RKO (cell line): ENCODE data around the gene SMIM41.

Experiments
- DNase-seq: peaks from one replicate; pipeline ENCODE4 v3.0.0-alpha.2; 2016; ENCODE audit warnings: low spot score

SMIM41 gene

DNA sequence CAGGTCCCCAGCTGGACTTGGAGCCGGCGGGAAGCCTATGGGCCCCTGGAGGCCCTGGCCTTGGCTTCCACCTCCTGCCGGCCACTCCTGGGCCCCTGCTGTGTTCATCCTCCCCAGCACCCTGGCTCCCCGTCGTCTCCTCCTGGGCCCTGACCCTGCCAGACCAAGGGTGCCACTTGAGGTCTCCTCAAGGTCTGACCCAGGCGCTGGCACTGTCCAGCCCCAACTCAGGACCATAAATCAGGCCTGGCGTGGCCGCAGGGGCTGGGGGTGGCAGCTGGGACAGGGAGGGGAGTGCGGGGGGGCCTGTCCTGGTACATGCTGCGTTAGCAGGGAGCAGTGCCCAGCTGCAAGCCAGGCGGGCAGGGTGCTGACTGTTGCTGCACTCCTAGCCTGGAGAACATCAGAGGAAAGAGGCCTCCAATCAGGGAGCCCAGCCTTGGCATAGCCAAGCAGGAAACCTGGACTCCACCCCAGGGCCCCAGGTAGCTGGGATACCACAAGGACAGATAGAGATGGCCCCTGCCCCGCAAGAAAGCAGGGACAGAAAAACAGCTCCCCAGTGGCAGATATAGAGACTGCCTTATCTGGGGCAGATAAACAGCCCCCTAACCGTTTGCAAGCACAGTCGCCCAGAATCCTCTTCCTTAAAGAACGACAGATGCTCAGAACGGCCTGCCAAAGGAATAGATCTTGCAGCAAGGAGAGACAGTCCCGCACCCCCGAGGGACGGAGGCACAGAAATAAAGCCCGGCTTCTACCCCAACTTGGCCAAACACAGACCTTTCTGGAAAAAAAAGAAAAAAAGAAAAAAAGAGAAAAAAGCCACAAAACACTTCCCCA is 16.2 kb upstream of the SMIM41 start:
- DNase-seq, result no peak

DNA sequence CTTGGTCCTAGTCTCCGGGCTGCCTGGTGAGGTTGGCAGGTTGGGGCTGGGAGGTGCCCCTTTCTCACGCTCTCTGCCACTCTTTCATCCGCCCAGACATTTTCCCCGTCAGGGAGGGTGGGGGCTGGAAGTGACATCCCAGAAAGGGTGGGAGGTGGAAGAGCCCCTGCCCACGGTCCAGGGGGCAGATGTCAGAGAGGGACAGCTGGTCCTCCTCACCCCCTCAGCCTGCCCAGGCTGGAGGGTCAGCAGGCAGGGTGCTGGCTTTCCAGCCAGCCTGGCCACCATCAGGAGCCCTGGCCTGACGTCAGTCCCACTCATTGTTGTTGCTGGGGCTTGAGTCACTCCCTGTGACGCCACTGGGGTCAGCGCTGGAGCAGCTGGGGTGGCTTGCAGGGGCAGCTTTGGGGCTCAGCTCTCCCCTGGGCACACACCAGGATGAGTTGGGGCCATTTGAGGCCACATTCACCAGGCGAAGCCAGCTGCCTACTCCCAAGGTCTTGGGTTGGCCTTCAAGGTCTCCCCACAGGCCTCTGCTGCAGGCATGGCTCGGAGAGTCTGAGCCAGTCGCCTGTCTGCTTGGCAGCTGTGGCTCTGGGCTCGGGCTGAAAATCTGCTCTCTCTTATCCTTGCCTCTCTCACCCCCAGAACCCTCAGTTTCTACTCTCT is 15.4 kb upstream of the SMIM41 start:
- DNase-seq, result peak; percentile 65

DNA sequence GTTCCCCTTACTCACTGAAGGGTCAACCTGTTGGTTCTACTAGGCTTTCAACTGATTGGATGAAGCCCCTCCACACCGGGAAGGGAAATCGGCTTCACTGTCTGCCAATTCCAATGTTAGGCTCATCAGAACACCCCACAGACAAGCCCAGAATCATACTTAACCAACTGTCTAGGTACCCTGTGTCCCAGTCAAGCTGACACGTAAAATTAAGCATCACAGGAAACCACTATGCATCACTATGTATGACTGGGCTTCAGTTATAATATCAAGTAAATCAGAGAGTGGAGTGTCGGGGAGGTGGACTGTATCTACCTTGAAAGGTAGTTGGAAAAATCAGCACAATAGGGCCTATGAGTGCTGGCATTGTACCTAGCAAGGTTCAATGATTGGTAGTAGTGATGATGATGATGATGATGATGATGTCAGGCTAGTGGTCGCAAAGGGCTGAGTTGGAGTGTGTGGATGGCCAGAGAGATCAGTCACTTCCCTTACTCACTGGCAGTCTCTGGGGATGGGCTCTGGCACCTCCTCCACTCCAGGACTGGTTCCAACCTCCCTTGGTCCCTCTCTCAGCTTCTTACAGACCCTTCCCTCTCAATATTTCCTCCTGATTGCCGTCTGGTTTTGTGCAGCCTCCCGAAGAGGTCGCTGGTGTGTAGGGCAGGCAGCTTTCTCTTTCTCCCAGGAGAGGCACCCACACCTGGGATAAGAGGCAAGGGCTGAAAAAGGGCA is 13.0 kb upstream of the SMIM41 start:
- peak; percentile 19 for DNase-seq

- no peak for DNase-seq
These were observed 12.5 kb upstream of the SMIM41 start for GRCh38 chr12:52067081-52067374.

DNA sequence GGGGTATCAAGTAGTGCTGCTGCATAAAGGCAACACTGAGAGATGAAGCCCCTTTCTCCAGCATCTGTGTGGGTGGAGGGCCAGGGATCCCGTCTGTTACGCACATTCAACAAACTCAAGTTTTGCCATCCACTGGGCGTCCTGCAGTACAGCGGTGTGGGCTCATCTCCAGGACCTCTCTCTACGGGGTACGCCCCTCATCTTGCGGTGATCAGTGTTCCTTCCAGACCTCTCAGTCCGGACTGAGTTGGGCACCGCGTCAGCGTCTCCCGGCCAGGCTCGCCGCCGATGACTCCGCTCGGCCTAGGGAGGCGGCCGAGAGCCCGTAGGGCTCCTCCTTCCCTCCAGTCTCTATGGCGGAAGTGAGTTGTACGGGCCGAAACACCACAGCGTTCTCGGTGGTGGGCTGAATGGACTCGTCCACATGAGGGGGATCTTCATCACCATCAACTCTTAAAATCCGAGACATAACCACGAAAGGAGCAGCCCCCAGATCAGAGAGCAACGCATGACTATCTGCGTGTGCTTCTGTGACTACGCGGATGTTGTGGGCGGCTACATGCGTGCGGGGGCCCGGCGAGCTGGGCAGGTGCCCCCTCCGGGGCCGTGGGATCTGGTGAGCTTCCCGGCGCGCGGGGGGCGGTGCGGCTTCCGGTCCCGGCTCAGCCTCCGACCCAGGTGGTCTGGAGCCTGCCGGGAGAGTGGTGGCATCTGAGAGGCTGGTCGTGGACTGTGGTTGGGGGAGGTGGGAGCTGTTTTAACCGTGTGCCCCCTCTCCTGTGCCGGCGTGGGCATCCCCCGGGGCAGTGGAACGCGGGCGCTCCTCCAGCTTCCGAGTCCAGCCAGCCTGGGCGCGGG is 9.9 kb upstream of the SMIM41 start, which contains the start of gene ATG101:
Gene ATG101, plus strand, starts transcription at position 652 of the 858 bp plus-strand sequence. CDS start 3,673 bp downstream, outside the sequence.
- peak; percentile 96 for DNase-seq

DNA sequence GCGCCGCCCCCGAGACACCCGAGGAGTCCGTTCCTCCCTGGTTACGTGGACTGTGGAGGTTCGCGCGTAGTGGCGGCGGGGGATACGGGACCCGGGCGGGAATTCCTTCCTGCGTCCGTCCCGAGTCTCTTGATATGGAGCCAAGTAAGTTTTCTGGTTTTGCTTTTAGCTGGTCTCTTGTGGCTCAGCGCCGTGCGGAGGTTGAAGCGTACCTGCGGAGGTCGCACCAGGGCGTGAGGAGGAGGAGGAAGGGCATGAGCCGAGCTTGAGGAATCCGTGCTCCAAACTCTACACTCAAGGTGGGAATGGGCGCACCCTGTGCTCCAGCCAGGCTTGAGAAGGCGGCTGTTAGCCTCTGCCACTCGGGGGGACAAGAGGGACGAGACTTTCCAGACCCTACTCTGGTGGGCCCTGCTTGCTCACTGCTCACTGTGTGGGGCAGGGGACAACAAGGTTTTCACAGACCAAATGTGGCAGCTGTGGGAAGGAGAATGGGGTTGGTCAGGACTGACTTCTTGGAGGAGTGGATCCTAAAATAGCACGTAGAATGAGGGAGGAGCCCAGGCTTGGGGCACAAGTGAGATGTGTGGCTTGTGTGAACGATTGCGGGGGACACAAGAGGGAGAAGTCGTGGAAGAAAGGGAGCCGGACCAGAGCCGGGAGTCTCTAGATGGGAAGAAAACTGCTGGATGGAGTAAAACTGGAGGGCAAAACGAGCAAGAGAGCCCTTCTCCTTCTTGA is 9.1 kb upstream of the SMIM41 start:
- DNase-seq, result peak; percentile 45

DNA sequence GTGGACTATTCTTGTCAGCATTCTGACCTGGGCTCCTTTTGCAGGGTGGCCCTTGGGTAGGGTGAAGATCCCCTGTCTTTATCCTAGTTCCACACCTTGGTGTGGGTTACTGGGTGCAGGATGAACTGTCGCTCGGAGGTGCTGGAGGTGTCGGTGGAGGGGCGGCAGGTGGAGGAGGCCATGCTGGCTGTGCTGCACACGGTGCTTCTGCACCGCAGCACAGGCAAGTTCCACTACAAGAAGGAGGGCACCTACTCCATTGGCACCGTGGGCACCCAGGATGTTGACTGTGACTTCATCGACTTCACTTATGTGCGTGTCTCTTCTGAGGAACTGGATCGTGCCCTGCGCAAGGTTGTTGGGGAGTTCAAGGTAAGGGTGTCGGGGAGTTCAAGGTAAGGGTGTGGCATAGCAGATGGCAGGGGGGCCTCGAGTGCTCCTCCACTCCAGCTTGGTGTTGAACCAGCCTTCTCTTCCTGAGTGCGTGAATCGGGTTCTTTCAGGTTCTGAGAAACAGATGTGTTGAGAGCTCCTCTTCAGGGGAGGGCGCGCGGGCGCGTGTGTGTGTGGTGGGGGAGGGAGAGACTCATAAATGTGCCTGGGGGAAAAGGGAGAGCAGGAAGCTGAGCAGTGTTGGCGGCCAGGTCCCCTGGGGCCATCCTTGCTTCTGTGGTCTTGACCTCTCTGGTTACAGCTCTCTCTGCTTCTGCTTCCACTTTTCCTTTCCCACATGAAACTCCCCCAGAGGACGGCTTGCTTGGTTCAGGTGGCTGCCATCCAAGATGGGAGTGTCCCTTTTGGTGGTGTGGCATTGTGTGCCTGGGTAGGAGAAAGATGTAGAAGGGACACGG is 5.7 kb upstream of the SMIM41 start:
- no peak for DNase-seq

DNA sequence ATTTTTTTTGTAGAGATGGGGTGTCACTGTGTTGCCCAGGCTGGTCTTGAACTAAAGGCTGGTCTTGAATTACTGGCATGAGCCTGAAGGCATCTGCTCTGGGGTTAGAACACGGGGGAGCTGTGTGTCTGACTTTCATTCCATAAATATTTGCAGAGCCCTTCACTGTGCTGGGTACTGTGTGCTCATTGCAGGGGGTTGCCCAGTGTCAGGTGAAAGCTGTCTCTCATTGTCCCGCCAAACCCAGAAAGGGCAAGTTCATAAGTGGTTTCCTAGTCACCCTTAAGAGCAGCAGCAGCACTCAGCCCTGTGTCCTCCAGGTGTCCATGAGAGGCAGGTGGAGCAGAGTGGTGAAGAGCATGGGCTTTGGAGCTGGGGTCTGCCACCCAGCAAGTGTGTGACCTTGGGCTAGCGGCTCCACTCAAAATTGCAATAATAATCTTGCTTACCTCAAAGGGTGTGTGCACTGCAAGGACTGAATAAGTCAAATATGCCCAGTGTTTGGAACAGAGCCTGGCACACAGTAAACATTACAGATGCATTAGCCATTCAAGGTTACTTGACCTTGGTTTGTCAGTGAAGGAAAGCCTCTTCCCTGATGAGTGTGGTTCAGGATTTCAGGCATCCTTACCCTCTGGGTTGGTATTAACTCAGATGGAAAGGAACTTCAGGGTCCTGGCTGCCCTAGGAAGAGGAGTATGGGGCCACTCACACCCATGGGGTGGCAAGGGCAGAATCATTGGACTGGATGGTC is 4.4 kb upstream of the SMIM41 start:
- no peak for DNase-seq

DNA sequence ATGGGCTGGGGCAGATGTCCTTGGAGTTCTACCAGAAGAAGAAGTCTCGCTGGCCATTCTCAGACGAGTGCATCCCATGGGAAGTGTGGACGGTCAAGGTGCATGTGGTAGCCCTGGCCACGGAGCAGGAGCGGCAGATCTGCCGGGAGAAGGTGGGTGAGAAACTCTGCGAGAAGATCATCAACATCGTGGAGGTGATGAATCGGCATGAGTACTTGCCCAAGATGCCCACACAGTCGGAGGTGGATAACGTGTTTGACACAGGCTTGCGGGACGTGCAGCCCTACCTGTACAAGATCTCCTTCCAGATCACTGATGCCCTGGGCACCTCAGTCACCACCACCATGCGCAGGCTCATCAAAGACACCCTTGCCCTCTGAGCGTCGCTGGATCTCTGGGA is 2.7 kb upstream of the SMIM41 start:
- no peak for DNase-seq

DNA sequence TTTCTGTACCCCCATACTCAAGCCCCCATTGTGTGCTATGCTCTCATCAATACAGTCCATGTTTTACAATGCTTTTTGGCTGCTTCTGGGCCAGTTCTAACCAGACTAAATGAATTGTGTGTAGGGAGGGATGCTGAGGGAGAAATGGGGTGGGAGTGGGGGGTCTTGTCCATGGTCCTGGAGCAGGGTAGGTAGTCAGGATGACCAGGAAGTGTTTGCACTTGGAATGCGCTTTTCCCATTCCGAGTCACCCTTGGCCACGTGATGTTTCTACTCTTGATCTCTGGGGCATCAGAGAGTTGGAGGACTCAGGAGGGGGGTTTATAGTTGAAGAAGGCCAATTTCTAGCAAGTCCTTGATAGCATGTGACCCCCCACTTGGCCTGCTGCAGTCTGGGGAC is 1.2 kb upstream of the SMIM41 start:
- DNase-seq, result no peak

DNA sequence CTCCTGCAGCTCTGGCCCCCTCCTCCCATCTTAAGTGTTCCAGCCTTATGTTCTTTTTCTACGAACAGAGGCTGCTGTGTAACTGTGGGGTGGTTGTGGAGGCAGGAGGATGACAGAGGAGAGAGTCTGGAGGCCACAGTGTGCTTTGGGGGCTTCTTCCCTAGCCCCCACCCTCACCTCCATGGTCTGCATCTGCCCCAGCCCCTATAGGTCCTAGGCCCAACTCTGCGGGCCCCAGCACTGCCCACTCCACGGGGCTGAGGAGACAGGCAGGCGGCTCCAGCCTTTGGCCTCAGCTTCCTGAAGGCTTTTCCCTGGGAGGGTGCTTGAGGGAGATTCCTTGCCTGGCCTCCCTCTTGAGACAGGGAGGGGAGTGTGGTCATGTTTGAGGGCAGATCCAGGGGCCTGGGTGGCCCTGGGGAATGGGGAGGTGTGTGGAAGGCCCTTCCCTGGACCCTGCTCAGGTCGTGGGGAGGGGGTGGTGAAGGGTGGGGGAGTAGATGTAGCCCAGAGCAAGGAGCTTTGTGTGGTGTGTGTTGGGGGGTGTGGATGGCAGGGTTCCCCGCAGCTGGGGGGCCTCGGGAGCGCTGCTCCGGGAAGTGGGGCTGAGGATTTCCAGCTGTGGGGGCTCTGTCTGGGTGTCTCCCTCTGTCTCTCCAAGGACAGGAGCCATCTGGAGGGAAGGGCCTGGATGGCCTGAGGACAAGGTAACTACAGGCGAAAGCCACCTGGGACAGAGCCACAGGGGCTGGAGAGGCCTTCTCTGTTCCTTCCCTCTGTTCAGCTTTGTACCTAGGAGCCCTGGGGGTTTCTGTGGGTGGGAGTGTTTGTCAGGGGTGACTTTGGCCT is 1.1 kb downstream of the SMIM41 start:
- DNase-seq, result no peak

- no peak for DNase-seq
These were observed 1.8 kb downstream of the SMIM41 start for GRCh38 chr12:52081263-52081733.

DNA sequence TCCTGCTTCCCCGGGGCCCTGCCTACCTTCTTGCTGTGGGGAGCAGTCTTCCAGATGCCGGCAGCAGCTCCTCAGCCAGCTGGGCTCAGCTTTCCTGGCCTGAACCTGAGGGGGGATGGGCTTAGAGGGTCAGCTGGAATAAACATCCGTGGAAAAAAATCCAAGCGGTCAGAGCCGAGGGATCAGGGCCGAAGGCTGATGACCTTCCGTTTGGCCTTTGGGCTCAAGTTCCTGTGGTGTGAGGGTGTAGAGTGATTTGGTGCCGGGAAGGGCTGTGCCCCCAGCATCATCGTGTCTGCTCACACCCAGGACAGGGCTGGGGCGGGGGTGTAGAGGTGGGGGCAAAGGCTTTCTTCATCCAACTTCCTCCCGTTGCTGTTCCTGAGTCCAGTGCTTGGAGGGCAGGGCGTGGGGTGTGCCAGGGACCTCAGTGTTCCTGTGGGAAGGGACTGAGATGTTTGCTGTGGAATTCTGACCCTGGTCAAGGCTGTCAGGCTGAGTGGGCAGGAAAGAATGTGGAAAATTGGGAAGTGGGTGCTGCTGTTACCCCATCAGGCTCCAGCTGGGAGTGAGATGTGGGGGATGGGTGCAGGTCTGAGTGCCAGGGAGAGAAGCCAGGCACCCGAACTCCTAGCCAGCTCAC is 2.6 kb downstream of the SMIM41 start:
- no peak for DNase-seq

GRCh38 chr12:52082669-52082987 is 3.1 kb downstream of the SMIM41 start:
- DNase-seq, result no peak

DNA sequence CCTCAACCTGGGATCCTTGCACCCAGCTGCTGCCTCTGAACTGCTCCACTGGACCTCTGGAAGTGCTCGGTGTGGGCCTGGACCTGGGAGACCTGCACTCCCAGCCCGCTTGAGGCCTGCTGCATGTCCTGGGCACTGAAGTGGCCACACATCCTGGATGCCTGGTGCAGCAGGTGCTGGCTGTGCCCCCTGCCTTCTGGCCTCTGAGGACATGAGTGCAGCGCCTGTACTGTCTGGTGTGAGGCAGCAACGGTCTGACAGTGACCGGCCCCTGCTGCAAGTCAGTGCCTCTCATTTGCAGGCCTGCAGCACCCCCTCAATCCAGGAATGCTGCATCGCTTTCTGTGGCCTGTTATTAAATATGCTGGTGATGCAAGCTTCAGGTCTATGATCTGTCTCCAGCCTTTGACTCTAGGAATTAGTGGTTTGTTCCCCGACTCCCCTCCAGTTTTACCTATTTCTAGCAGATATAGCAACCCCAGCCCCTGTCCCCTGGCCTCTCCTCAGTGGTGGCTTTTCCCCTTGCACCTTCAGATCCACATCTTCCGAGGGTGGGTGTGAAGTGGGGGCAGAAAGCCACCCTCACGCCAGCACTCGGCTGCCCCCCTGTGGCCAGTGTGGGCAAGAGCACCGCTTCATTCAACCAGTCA is 3.6 kb downstream of the SMIM41 start:
- peak; percentile 53 for DNase-seq

DNA sequence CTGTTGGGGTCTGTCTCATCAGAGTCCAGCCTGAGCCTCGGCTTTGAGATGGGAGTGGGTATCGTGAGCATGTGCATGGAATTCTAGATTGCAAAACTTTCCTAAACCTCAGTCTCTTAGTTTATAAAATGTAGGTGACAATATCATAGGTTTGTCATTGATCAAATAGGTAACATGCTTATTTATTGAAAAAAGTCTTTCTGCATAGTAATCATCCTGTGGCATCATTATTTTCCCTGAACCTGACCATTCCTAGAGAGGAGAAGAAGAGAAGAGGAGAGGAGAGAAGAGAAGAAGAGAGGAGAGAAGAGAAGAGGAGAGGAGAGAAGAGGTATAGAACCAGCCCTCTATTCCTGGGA is 4.1 kb downstream of the SMIM41 start:
- DNase-seq, result no peak

- DNase-seq, result no peak
These were observed 5.2 kb downstream of the SMIM41 start for GRCh38 chr12:52084491-52085231.
